Measurements from ENCODE around the gene IL10RA. TPM values are rescaled to one million over a fixed set of nuclear protein-coding genes. Genes with fewer than 3 reads are reported as not detected.

Gene IL10RA
- total RNA-seq, 1 donor from 2014 or later = not detected

DNA sequence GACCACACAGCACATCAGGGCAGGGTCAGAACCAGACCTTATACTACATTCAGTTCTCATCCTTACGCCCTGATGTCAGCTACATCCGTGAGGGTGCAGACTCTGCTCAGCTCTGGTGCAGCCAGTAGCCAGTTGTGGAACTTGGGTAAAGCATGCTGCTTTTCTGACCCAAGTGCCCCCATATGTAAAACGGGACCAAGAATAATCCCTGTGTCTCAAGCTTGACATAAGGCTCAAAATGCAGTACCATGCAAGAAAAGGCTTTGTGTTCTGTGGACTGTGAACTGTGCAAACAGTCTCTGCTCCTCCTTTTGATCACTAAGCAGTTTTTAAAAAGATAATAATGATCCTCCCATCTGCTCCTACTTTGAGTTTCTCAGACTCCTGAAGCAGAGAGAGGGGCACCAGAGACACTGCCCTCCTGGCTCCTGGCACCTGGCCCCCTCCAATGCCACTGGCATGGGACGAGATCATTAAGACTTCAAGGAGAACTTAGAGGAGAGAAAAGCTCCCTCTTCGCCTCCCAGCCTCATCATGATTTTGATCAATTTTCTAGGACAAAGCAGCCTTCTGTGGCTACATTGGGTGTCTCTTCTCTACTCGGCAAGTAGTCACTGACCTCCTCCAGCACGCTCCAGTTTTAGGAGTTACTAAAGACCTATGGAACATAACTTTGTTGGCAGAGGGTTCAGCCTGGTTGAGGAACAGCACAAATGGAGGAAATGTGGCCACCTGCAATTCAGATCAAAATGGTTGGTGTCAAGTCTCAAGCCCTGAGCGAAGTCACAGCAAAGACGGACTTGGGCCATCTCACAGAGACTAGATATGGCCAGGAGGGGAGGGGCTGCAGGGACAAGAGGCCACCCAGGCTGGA lies 23.9 kb downstream of the IL10RA start:
- TF ChIP-seq, protein P1, sequence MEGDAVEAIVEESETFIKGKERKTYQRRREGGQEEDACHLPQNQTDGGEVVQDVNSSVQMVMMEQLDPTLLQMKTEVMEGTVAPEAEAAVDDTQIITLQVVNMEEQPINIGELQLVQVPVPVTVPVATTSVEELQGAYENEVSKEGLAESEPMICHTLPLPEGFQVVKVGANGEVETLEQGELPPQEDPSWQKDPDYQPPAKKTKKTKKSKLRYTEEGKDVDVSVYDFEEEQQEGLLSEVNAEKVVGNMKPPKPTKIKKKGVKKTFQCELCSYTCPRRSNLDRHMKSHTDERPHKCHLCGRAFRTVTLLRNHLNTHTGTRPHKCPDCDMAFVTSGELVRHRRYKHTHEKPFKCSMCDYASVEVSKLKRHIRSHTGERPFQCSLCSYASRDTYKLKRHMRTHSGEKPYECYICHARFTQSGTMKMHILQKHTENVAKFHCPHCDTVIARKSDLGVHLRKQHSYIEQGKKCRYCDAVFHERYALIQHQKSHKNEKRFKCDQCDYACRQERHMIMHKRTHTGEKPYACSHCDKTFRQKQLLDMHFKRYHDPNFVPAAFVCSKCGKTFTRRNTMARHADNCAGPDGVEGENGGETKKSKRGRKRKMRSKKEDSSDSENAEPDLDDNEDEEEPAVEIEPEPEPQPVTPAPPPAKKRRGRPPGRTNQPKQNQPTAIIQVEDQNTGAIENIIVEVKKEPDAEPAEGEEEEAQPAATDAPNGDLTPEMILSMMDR (IDR thresholded peaks at IDR 0.05) = no peak
- Mint-ChIP-seq H3K9me3 (ENCODE audit: unreplicated experiment) (no peaks in the 10 kb centered on the region), H3K36me3 (ENCODE audit: unreplicated experiment) (no peaks in the 10 kb centered on the region), H3K27me3 (ENCODE audit: unreplicated experiment) (peaks cover 2% of the 10 kb centered on the region), H3K4me3 (ENCODE audit: unreplicated experiment) (no peak overlapping the region), H3K4me1 (ENCODE audit: unreplicated experiment) (no peaks in the 10 kb centered on the region), H3K27ac (ENCODE audit: unreplicated experiment) (no peak overlapping the region)
- DNase-seq (ENCODE audit: extremely low spot score, unreplicated experiment) = no peak

DNA sequence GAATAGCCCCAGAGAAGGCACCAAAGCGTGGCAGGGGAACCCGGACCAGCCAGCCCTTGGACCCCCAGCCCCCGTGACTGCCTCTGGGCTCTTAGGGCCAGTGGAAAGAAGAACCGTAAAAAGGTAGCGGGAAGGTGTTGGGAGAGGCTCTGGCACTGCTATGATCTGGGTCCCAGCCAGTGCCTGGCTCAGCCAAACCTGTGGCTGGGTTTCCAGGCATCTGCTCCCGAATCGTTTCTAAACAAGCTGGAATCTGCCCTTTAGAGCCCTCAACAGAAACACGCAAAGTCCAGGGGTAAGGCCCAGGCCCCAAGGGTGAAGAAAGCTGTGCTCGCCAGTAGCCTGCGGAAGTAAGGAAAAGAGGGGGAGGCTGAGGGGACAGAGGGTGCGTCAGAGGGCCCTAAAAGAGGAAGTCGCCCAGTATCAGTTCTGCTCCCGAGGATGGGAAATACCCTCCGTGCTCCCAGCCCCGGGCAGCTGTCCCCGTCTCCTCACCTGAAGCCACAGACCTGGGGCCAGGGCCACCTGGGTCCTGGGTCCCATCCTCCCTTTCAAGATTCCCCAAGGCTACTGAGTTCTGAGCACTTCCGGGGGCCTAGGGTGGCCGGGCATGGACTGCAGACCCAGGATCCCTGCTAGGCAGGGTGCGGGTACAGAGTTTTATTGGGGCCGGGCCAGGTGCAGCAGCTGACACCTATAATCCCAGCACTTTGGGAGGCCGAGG lies 24.7 kb downstream of the IL10RA start:
- Mint-ChIP-seq H3K27me3 (ENCODE audit: unreplicated experiment) (peaks cover 2% of the 10 kb centered on the region), H3K4me1 (ENCODE audit: unreplicated experiment) (no peaks in the 10 kb centered on the region), H3K9me3 (ENCODE audit: unreplicated experiment) (no peaks in the 10 kb centered on the region), H3K4me3 (ENCODE audit: unreplicated experiment) (no peak overlapping the region), H3K27ac (ENCODE audit: unreplicated experiment) (no peak overlapping the region), H3K36me3 (ENCODE audit: unreplicated experiment) (no peaks in the 10 kb centered on the region)
- peak; percentile 78 for DNase-seq (ENCODE audit: extremely low spot score, unreplicated experiment)
- TF ChIP-seq, protein P1 (IDR thresholded peaks at IDR 0.05) = no peak

DNA sequence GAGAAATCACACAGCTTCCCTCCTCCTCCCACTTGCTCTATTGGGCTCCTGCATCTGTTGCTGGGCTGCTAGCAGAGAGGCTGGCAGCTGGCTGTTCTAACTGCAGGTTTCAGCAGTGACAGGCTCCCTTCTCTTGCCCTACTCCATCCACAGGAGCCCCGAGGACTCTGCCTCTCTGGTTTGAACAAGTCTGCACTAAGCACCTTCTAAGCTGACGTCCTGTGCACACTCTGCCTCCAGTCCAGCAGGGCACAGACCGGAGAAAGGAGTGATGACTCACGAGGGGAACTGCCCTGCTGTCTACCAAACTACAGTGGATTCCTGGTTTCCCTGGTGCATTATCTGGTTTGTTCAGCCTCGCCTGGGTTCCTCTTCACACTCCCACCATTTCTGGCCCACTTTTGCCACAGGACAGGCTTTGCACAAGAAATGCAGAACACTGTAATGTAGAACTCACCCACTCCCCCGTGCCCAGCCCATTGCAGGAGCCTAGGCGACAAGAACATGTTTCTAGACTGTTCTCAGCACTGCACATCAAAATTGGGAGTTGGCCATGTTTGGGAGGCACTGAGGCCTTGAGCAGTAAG lies 26.0 kb downstream of the IL10RA start:
- TF ChIP-seq, protein P1 (IDR thresholded peaks at IDR 0.05) = no peak

GRCh38 chr11:118014022-118014421 lies 27.8 kb downstream of the IL10RA start:
- H3K27me3 Mint-ChIP-seq (ENCODE audit: unreplicated experiment) = peaks cover 15% of the 10 kb centered on the region
- no peaks in the 10 kb centered on the region for H3K36me3 Mint-ChIP-seq (ENCODE audit: unreplicated experiment)
- H3K4me1 Mint-ChIP-seq (ENCODE audit: unreplicated experiment) = no peaks in the 10 kb centered on the region
- no peaks in the 10 kb centered on the region for H3K9me3 Mint-ChIP-seq (ENCODE audit: unreplicated experiment)
- no peak overlapping the region for H3K27ac Mint-ChIP-seq (ENCODE audit: unreplicated experiment)
- no peak for DNase-seq (ENCODE audit: extremely low spot score, unreplicated experiment)
- no peak overlapping the region for H3K4me3 Mint-ChIP-seq (ENCODE audit: unreplicated experiment)
- TF ChIP-seq, protein P1 (IDR thresholded peaks at IDR 0.05) = no peak

More for the DNA sequence above, 26.0 kb downstream of the IL10RA start:
- no peak overlapping the region for H3K4me3 Mint-ChIP-seq (ENCODE audit: unreplicated experiment)
- H3K27ac Mint-ChIP-seq (ENCODE audit: unreplicated experiment) = no peak overlapping the region
- H3K36me3 Mint-ChIP-seq (ENCODE audit: unreplicated experiment) = no peaks in the 10 kb centered on the region
- no peaks in the 10 kb centered on the region for H3K4me1 Mint-ChIP-seq (ENCODE audit: unreplicated experiment)
- H3K9me3 Mint-ChIP-seq (ENCODE audit: unreplicated experiment) = no peaks in the 10 kb centered on the region
- no peak for DNase-seq (ENCODE audit: extremely low spot score, unreplicated experiment)
- H3K27me3 Mint-ChIP-seq (ENCODE audit: unreplicated experiment) = peaks cover 6% of the 10 kb centered on the region
